ENCODE data around the gene YBX1.

- TF ChIP-seq POLR2AphosphoS5 (IDR thresholded peaks at IDR 0.05; ENCODE audit: low read depth, low read length): no peak
- TF ChIP-seq TAF1 (IDR thresholded peaks at IDR 0.05; ENCODE audit: low read depth, low read length): no peak
Measured at GRCh38 chr1:42698081-42698813, 16.0 kb downstream of the YBX1 start.
